Astrocyte (in vitro differentiated cells and primary cell): ENCODE measurements around the gene KBTBD13.

Experiments
- EZH2 ChIP-seq: IDR thresholded peaks from 2 replicates; pipeline ENCODE4 v1.6.1; 2012; ENCODE audit warnings: mild to moderate bottlenecking, low read length, inconsistent platforms; ENCODE audit not compliant: insufficient read depth
- TF ChIP-seq, protein P1 (sequence below): IDR thresholded peaks from 2 replicates; pipeline ENCODE4 v1.5.1; 2011; ENCODE audit warnings: low read depth, mild to moderate bottlenecking, inconsistent platforms, low read length, moderate library complexity; ENCODE audit not compliant: insufficient read depth

DNA sequence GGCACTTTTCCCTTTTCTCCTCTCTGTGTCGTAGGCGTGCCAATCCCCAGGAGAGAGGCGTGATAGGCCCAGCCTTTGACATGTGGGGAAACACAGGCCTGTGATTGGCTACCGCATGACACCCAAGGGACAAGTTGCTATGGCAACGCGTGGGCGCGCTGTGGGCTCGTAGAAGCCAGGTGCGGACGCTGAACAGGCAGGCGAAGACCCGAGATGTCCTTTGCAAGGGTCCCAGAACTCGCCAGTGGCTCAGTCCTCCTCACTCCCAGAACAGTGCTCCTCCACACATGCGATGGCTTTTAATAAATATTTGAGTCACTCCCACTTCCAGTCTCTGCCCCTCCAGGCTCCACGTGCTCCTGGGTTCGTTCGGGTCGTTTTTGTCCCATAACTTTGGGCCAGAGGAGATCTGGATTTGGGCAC, 27.1 kb upstream of the KBTBD13 start:
- TF ChIP-seq, protein P1, sequence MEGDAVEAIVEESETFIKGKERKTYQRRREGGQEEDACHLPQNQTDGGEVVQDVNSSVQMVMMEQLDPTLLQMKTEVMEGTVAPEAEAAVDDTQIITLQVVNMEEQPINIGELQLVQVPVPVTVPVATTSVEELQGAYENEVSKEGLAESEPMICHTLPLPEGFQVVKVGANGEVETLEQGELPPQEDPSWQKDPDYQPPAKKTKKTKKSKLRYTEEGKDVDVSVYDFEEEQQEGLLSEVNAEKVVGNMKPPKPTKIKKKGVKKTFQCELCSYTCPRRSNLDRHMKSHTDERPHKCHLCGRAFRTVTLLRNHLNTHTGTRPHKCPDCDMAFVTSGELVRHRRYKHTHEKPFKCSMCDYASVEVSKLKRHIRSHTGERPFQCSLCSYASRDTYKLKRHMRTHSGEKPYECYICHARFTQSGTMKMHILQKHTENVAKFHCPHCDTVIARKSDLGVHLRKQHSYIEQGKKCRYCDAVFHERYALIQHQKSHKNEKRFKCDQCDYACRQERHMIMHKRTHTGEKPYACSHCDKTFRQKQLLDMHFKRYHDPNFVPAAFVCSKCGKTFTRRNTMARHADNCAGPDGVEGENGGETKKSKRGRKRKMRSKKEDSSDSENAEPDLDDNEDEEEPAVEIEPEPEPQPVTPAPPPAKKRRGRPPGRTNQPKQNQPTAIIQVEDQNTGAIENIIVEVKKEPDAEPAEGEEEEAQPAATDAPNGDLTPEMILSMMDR, result no peak
- no peak for TF ChIP-seq EZH2
